Caki2 (cell line): Measurements from ENCODE around the gene PTPRF. TPM values are rescaled to one million over a fixed set of nuclear protein-coding genes. Genes with fewer than 3 reads are reported as not detected.
"Not testable (repeated sequence)": the region's sequence is repeated elsewhere in the genome, so short reads cannot be mapped to it uniquely, and the experiment has no call there.

Experiments used
- DNase-seq: peaks from one replicate; pipeline ENCODE4 v3.0.0-alpha.2; 2015; ENCODE audit warnings: low read depth
- in situ Hi-C: cut with HindIII; loops from 2 replicates; pipeline ENCODE4 v1.10.0; 2016; ENCODE audit warnings: low sequenced_read_pairs, low pct_unique_long_range_greater_than_20kb, mixed read lengths
- total RNA-seq: library from RNA; depleted of rRNA; stranded (reverse); fragments of >200 nt; shearing (Covaris generic); gene quantifications from 2 replicates; pipeline ENCODE4 v1.2.3, GENCODE V29; 2014; ENCODE audit warnings: low replicate concordance

The PTPRF gene
- total RNA-seq, 1 experiment from 2014 or later, result 74.1 TPM

DNA sequence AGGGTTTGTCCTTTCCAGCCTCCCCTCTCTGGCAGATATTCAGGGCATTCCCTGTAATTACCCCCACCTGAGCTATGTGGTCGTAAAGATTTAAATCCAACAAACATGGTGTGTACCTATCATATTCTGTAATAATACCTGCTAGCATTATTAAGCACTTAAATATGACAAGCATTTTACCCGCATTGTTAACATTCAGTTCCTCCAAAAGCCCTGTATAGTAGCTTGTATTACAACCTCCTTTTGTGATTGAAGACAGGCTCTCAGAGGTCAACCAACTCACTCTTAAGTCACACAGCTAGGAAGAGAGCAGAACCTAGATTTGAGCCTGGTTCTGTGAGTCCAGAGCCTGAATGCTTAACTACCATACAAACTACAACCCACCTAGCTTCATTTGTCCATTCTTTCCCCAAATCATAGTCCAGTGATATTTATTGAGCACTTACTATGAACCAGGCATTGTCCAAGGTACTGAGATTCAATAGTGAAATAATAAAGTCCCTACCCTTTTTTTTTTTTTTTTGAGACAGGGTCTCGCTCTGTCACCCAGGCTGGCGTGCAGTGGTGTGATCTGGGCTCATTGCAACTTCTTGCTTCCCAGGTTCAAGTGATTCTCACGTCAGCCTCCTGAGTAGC lies 105.4 kb downstream of the PTPRF start:
- in situ Hi-C loops, result no loop called here
- no peak for DNase-seq

DNA sequence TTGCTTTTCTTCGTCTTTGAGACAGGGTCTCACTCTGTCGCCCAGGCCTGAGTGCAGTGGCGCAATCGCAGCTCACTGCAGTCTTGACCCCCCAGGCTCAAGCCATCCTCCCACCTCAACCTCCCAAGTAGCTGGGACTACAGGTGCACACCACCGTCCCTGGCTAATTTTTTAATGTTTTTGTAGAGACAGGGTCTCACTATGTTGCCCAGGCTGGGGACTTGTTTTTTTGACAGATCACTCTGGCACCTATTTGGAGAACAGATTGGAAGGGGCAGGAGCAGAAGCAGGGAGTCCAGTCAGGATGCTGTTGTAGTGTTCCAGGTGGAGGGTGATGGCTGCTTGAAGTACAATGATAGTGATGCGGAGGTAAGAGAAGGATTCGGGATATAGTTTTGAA lies 106.6 kb downstream of the PTPRF start:
- in situ Hi-C loops, result no loop called here

DNA sequence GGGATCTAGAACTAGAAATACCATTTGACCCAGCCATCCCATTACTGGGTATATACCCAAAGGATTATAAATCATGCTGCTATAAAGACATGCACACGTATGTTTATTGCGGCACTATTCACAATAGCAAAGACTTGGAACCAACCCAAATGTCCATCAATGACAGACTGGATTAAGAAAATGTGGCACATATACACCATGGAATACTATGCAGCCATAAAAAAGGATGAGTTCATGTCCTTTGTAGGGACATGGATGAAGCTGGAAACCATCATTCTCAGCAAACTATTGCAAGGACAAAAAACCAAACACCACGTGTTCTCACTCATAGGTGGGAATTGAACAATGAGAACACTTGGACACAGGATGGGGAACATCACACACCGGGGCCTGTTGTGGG lies 107.7 kb downstream of the PTPRF start:
- in situ Hi-C loops, DNase-seq: not testable (repeated sequence)

More for the DNA sequence above, 106.6 kb downstream of the PTPRF start:
- DNase-seq, result no peak

DNA sequence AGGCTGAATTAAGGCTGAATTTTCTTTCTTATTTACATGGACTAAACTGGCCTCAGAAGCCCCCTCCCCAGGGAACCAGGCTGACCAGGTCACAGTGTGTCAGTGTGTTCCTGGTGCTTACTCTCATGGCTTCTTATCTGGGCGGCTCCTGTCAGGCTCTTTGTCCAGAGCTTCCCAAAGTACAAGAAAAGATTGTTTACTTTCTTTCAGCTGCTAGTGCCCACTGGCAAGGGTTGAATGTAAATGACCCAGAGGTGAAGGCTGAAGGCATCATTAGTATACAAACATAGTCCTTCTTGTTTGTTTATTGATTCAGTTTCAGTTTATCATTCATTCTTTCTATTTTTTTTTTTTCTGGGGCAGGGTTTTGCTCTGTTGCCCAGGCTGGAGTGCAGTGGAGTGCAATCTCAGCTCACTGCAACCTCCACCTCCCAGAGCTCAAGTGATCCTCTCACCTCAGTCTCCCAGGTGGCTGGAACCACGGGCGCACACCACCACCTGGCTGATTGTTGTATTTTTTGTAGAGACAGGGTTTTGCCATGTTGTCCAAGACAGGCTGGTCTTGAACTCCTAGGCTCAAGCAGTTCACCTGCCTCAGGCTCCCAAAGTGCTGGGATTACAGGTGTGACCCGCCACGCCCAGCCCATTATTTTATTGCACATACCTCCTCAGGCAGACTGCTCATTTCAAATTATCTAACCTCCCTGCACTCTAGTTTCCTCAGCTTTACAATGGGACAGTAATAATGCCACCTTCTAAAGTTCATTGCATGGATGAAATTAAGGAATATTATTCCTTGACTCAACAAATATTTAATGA lies 109.5 kb downstream of the PTPRF start:
- DNase-seq, result no peak
- in situ Hi-C loops, result no loop called here

DNA sequence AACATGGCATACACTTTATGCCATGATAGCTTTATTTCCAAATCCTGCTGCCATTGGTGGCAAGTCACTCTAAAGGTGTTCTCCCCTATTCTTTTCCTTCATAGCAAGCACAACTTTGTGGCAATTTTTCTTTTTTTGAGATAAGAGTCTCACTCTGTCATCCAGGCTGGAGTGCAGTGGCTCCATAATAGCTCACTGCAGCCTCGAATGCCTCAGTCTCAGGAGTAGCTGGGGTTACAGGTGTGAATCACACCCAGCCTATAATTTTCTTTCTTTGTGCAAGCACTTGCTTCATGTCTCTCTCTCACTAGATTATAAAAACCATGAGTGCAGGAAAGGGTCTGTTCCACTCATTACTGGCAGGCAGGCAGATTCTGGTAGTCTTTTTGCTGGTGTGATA lies 113.9 kb downstream of the PTPRF start:
- DNase-seq, result no peak
- in situ Hi-C loops, result no loop called here

DNA sequence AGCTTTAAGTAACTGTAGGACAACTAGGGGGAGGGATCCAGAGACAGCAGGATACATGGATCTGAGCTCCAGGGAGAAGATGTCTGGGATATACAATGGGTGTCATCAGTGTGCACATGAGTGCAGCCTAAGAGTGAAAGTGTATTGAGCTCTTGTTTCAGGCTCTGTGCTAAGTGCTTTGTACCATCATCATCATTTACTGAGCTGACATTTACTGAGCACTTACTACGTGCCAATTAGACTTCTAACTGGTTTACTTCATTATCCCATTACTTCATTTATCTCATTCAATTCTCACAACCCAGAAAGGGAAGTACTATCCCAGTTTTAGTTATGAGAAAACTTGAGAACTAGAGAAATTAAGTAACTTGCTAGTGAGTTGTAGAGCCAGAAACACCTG lies 114.8 kb downstream of the PTPRF start:
- DNase-seq, result no peak
- in situ Hi-C loops, result no loop called here

DNA sequence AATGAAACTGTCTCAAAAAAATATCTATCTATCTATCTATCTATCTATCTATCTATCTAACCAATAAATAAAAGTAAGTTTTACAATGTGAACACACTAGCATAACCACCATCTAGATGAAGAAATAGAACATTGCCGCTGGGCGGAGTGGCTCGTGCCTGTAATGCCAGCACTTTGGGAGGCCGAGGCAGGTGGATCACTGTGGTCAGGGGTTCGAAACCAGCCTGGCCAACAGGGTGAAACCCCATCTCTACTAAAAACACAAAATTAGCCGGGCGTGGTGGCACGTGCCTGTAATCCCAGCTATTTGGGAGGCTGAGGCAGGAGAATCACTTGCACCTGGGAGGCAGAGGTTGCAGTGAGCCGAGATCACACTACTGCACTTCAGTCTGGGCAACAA lies 116.6 kb downstream of the PTPRF start:
- in situ Hi-C loops, DNase-seq: not testable (repeated sequence)

DNA sequence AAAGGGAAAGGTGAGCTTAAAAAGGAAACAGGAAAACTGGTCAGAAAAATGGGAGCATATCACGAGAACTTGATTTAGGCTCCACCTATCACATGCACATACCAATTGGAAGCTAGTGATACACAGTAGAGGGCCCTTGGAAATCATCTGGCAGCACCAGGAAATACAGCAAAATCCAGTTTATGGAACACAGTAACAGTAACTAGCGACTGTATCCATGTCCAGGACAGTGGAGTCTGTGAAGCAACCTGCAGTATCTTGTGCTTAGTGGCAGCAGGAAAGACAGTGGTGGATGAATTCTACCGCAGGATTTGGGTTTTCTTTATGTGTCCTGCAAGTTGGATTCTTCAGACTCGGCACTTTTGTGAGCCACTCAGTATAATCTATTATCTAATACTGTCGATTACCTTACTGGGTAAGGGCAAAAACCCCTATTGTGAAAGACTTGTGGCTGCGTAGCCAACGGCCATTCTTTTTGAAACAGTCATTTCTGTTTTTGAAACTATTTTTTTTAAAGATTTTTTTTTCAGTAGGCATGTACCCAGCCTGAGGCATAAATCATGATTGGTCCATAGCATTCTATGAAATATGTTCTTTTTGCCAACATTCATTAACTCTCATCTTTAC lies 117.7 kb downstream of the PTPRF start:
- in situ Hi-C loops, result no loop called here
- DNase-seq, result peak; percentile 8

DNA sequence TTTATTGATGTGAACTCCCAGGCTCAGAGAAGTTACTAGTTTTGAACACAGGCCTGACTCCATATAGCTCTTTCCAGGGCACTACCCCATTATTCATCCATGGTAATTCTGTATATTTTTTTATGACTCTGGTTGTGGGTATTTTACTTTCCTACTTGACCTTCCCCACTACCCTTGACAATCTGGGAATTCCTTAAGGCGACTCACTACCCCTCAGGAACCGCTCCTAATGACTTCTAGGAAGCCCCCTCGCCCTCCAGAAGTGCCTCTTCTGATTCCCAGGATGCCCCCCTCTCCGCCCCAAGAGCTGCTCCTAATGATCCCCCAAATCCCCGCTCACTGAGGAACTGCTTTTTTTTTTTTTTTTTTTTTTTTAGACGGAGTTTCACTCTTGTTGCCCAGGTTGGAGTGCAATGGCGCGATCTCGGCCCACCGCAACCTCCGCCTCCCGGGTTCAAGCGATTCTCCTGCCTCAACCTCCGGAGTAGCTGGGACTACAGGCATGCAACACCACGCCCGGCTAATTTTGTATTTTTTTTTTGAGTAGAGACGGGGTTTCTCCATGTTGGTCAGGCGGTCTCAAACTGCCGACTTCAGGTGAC lies 118.3 kb downstream of the PTPRF start:
- in situ Hi-C loops, result no loop called here
- DNase-seq, result no peak

DNA sequence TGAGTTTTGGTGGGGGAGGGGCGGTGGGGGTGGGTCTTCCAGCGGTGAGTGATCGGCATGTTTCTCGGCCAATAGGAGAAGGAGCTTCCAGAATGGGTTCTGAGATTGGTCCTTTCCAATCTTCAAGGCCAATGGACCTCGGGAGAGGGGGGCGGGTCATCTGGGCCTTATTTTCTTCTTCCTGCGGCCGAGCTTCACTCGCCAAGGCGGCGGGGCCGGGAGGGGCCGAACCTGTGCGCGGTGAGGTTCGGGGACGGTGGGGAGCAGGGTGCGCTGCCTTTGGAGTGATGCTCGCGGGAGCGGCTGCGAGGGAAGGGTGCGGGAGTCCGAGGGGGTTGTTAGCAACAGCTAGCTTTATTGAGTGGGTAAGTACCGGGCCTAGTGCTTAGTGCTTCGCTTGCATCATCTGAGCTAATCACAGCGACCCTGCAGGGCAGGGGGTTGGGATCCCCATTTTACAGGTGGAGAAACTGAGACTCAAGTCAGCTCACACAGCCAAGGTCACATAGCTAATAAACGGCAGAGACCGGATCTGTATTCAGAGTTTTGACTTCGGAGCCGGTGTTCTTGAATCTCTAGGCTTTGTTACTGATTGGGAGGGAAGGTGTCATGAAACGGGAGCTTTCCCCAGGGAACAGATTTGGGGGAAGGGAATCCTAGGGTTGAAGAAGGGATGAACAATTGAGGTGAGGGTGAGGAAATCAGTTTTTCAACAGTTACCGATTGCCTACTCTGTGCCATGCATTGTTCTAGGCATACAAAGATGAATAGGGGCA lies 119.8 kb downstream of the PTPRF start:
- in situ Hi-C loops, result no loop called here
- peak; percentile 86 for DNase-seq

DNA sequence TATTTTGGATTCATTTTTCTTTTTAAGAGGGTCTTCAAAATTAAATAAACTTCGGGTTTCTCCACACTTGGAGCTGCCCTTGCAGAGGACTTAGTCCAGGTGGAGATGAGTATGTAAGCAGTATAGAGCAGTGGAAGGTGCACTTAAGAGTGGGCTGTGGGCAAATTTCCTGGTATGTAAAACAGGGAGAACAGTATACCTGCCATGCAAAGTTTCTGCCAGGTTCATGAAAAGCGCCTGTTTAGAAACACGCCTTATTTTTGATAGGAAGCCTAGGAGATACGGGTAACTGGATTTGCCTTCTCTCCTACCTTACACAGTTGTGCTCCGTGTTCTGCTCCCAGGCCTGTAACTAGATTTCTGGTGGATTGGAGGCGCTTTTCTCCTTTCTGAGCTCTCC lies 120.5 kb downstream of the PTPRF start:
- DNase-seq, result no peak
- in situ Hi-C loops, result no loop called here

DNA sequence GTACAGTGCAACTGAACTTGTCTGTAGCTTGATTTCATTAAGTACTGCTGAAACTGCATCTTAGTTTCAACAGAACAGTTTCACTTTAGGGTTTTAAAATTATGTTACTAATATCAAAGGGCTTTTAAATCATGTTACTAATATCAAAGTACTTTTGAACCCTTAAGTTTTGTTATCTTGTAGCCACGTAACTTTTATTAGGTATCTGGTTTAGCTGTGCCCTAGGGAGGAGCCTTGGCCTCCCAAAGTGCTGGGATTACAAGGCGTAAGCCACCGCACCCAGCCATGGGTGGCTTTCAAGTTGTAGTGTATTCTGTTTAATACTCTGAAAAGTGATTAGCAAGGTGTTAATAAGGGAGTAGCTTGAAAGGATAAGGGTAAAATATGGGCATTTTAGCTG lies 121.2 kb downstream of the PTPRF start:
- in situ Hi-C loops, result no loop called here
- no peak for DNase-seq

DNA sequence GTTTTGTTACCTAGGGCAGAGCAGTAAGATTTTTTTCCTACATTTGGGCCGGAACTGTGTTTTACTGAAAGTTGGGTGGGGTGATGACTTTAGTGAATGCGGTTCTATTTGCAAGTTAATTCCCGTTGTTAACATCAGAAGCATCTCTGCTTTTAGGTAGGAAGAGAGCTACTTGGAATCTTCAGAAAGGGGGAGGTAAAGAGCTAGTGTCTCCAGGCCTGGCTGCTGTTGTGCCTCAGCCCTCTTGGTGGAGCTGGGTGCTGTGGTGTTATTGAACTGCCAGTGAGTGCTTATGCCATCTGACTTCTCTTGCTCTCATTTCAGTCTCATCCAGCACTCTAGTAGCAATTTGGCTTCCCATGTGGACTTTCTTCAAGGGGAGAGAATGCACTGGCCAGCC lies 122.7 kb downstream of the PTPRF start:
- peak; percentile 24 for DNase-seq
- in situ Hi-C loops, result no loop called here

DNA sequence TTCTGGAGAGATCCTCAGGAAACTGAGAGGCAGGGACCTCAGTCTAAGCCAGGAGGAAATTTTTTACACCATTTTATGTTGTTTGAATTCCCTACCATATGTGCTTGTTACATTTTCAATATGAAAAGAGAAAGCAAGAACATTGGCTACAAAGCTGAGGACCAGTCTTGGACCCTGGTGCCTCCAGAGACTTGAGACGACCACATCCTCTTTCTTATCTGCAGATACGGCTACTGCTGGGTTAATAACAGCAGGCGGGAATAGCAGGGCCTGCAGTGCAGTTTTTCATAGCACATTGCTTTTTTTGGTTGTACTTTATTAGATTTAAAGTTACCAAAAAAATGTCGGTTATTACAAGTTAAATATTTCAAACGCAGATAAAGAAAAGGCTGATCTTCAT lies 123.2 kb downstream of the PTPRF start:
- DNase-seq, result no peak
- in situ Hi-C loops, result no loop called here

DNA sequence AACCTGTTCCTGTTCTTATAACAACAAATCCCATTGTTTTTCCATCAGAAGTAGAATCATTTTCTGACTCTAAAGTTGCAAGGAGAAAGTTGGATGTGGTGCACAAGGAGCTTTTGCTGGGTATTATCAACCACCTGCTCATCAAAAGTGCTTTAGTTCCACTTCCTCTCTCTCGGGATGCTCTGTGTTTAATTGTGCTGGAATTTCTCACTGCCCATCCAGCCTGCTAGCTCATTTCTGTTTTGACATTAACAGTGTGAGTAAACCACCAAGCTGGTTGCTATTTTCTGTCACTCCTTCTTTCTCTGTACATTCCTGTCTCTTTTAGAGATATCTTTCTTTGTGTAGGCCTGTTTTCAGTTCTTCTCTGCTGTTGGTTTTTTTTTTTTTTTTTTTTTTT lies 125.3 kb downstream of the PTPRF start:
- in situ Hi-C loops, result no loop called here
- no peak for DNase-seq

DNA sequence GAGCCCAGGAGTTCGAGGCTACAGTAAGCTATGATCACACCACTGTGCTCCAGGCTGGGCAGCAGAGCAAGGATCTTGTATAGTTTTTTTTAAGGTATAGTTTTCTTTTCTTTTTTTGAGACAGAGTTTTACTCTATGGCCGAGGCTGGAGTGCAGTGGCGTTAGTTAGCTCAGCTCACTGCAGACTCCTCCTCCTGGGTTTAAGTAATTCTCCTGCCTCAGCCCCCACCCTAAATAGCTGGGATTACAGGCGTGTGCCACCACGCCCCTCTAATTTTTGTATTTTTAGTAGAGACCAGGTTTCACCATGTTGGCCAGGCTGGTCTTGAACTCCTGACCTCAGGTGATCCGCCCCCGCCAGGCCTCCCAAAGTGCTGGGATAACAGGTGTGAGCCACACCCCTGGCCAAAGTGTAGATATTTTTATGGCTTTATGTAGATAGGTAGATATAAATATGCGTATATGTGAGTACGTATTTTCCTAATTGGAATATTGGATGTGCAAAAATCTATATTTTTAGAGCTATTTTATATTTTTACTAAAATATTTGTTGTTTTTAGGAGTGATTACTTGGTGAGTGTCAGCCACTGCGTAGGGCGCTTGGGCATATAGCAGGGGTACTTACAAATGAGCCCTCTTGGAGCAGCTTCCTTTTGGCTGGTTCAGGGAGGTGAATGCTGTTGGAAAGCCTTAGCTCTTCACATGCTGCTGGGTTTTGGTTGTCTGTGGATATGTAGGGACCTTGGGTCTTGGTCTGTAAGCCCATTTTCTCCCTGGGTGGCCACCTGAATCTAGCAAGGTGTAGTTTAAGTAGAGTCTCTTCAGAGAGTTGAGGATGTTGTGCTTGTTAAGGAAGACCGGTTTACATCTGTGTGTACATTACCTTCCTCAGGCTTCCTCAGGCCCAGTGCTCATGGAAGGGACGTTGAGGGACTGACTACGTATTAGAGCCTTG lies 128.8 kb downstream of the PTPRF start:
- in situ Hi-C loops, result no loop called here
- no peak for DNase-seq

DNA sequence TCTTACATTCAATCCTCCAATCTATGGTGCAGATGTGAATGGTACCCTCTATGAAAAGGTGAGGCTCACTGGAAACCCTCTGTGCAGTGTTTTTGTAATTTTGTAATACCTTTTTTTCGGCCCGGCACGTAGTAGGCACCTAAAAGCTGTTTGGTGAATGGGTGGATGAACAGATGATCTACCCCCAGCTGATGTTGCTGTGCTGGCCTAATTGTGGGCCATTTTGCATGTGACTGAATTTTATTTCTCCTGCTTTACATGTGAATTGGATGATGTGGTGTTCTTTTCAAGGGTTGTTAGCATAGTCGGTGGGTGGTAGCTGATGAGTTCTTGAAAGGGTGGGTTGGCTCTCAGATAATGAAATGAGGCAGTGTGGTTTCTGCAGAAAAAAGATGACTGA lies 129.7 kb downstream of the PTPRF start:
- in situ Hi-C loops, result no loop called here
- no peak for DNase-seq
